T follicular helper cell (primary cell): ENCODE data around the gene MRPS18A.
"Not testable (repeated sequence)": the region's sequence is repeated elsewhere in the genome, so short reads cannot be mapped to it uniquely, and the experiment has no call there.

Experiments used
- DNase-seq: peaks from one replicate; pipeline ENCODE4 v3.0.0-alpha.2; 2020; ENCODE audit warnings: low read depth

The MRPS18A gene

DNA sequence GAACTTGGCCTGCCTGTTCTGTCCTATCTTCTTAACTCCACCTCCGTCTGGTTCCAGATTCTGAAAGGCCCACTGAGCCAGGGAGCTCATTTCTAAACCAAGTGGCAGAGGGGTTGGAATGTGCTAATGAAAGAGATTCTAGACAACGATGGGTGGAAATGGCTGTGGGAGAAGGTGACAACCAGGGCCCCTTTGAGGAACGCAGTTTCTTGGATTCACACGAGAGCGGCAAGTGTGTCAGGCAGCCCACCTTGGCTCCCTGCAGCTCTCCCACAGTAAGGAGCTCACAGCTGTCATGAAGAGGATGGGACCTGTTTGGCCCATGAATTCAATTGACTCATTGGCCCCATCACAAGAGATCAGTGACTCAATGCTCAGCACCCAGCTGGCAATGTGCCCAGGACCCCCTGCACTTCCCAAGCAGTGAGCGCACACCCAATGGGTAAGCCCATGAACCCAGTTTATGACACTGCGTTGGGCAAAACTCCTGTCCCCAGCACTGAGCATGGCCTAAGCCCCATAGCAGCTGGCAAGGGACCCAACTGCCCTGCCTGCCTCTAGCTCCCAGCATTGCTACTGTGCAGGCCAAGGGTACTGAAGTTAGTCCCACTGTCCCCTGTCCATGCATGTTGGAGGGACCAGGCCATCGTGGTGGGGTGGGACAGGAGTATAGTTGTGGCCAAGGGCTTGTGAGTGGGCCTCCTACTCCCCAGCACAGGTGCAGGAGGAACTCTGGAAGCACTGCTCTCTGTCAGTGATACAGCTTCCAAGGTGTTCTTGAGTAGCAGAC lies 16.4 kb downstream of the MRPS18A start:
- DNase-seq, result no peak

DNA sequence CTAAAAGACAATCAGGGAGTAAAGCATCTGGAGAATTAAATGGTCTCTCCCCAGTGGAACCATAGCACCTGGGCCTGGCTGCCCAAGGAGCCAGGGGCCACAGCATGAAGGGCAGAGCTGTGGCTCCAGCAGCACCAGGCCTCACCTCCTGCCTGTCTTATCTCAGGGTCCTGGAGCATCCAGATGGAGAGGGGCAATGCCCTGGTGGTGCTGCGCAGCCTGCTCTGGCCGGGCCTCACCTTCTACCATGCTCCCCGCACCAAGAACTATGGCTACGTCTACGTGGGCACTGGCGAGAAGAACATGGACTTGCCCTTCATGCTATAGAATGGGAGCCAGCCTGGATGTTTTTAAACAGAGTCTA lies 17.0 kb downstream of the MRPS18A start:
- no peak for DNase-seq

DNA sequence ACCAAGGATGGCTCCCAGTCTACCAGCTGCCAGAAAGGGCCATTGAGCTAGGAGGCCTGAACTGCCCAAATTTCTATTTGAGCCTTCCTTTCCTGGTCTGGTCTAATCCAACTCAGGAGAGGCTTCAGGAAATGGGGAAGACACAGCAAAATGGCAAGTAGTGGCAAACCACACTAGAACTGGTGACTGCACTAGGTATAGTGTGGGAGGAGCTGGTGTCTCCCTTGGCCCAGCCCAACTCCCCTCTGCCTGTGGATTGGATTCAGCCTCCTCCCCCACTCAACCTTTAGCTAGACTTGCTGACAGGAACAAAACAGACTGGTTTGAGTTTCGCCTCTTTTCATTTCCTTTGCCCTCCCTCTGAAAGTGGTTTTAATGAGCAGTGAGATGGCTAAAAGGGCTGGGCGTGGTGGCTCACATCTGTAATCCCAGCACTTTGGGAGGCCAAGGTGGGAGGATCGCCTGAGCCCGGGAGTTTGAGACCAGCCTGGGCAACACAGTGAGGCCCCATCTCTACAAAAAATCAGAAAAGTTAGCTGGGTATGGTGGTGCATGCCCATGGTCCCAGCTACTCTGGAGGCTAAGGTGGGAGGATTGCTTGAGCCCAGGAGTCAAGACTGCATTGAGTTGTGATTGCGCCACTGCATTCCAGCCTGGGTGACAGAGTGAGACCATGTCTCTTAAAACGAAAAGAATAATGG lies 17.5 kb downstream of the MRPS18A start:
- DNase-seq, result no peak

DNA sequence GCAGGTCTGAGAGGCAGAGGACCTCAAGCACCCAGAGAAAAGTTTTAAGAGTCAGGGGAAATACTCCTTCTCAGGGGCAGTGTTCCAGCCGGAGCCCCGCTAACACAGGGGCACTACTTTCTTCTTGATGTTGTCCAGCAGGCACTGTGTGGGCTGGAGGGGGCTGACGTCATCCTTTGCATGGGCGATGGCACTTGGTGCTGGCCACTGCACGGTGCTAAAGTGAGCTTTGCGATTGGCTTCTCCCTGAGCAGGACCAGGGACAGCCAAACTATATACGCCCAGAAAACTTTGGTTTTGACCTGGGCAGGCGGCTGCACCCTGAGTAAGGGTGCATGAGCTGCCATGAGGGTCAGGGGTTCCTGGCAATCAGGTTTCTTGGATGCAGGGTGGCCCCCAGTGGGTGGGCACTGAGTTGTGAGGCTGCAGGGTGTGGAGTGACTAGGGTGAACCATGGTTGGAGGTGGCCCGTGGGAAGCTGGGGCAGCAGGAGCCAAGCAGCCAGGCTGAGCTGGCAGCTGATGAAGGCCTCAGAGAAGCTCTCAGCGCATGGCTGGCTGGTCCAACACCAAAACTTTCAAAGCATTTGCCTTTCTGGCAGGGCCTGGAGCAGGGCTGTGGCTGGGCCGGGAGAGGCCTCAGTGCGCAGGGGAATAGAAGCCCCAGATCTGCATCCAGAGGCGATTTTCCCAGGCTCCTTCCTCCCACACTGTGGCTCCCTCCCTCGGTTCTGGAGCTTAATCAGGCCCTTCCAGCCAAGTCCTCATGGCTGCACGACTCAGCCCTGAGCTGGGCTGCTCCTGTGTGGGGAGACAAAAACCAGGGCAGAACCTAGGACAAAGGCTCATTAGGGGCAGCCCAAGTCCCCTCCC lies 18.3 kb downstream of the MRPS18A start:
- DNase-seq, result no peak

DNA sequence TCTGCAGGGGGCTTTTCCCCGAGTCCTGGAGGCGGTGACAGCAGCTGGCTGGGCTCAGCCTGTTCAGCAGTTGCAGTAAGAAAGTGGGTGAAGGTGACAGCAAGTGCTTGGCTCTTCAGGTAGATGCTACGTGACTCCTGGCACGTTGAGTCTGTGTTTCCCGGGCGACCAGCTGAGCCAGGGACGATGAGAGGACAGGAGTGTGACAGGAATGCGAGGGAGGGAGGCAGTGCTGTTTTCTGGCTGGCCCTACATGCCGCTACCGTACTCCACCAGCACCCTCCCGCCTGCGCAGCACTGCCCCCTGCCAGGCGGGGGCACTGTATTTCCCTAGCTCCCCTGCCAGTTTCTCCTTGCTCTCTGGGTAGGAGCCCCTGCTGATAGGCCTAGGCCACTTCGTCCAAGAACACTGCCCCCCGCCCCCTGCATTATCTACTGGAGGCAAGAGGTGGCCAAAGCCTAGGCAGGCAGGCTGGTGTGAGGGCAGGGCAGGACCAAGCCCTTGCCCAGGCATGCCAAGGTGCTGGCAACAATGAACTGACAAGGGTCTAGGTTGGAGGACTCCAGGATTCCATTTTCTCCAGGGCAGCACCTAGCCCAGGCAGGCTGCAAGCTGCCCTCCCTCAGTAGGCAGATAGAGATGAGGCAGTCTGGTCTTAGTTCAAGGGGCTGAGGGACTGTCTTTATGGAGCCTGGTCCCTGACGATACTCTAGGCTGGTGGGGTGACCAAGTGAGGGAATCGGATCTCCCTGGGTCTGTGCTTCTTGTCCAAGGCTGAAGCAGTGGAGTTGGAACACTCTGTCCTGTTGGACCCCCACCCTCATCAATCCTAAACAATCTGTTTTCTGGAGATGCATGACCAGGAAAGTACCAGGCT lies 19.2 kb downstream of the MRPS18A start:
- peak; percentile 21 for DNase-seq

DNA sequence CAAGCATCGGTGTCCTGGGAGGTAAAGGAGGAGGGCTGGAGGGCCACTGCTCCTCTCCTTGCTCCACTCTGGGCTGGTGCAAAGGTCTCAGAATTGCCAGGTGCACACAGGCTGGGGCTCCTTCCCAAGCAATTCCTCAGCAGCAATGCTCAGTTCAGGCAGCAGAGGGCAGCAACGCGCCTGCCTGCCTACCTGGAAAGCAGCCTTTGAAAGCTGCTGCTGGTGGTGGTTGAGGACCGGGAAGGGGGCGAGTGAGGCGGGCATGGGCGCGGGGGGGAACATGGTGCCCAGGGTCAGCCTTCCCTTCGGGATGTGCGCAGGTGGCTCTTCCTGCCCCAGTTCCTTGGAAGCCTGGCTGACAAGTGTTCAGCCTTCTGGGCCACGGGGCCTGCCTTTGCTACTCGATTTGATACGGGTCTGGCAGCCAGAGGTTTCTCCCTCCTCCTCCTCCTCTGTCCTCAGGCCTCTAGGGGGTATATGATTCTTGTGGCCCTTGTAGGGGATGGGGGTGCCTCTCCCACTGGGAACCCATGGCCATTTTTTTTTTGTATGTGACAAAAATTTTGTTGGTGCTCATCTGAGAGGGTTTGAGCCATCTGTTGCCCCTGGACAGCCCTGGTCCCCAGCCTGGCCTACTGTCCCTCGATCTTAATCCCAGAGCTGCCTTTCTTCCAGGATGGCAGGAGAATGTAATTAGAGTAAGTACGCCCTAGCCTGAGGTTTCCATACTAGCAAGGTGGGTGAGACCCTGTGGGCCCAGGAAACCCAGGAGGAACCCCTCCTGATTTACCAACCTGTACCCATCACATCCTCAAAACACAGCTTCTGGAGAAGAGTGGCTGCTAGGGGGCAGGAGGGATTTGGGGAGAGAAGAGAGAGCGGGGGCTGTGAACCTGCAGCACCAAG lies 20.1 kb downstream of the MRPS18A start:
- DNase-seq, result peak; percentile 73

DNA sequence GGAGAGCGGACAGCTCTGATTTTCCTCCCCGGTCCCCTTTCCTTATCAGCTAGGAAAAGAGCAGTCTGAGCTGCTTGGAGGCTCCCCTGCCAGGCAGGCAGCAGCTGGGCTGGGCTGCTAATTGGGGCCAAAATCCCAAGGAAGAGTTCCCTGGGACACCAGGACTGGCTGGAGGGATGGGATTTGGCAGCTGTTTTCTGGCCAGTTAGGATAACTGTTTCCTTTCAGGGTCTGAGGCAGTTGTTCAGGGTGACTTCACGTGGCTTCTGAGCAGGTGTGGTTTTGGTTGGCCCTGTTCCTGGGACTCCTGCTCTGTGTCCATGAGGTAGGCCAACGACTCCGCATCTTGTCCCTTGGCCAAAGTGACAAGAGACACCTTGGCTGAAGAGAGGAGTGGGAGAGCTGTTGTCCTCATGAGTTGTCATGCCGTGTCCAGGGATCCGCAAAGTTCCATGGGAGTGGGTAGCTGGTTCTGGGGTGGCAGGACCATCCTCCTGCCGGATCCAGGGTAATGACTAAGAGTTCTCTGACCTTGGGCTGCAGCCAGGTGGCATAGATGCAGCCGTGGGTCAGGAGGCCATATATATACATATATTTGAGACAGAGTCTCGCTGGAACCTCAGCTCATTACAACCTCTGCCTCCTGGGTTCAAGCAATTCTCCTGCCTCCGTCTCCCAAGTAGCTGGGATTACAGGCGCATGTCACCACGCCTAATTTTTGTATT lies 21.2 kb downstream of the MRPS18A start:
- no peak for DNase-seq

DNA sequence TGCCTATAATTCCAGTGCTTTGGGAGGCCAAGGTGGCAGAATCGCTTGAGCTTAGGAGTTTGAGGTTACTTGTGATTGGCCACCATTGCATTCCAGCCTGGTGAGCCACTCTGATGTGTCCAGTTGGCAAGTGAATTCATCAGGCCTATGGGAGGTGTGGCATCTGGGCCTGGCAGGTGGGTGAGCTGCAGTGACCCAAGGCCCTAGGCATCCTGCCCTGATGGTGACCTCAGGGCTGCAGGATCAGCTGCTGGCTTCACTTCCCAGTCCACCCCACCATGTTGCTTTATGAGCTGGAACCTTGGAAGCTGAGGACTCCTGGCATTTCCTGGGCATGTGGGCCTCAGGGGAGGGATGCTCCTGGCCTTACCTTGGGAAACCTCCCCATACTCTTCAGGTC lies 22.2 kb downstream of the MRPS18A start:
- DNase-seq, result no peak

DNA sequence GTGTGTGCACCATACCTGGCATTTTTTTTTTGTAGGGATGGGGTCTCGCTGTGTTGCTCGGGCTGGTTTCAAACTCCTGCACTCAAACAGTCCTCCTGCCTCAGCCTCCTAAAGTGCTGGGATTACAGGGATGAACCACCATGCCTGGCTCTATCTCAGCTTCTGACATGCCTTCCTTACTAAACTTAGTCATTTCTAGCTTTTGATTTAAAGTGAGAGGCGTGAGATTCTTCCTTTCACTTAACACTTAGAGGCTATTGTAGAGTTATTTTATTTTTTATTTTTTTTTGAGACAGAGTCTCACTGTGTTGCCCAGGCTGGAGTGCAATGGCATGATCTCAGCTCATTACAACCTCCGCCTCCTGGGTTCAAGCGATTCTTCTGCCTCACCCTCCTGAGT lies 24.6 kb downstream of the MRPS18A start:
- not testable (repeated sequence) for DNase-seq

DNA sequence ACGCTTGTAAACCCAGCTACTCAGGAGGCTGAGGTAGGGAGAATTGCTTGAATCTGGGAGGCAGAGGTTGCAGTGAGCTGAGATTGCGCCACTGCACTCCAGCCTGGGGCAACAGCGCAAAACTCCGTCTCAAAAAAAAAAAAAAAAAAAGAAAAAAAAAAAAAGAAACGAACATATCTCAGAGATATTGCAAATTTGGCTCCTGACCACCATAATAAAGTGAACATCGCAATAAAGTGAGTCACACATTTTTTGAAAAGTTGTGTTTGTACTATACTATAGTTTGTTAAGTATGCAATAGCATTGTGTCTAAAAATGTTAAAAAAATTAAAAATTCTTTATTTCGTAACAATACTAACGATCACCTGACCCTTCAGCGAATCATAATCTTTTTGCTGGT lies 29.4 kb downstream of the MRPS18A start:
- no peak for DNase-seq

DNA sequence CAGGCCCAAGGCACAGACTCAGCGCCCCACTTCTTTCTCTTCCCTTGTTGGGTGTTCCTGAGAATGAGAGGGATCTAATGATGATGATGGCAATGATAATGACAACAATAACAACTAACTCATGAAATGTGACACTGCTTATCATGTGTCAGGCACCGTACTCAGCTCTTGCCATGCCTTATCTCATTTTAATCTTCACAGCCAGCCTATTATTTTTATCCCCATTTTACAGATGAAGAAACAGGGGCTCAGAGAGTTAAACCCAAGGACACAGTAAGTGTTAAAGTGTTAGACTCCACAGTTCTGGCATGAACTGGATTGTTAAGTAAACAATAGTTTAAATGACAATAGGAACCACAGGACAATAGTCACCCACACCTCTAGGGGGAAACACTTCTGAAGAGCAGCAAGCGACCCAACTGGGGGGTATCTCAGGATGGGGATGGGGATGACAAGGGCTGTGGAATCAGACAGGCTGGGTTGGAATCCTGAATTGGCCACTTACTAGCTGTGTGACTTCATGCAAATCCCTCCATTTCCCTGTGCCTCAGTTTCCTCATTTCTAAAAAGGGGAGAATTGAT lies 30.3 kb downstream of the MRPS18A start:
- DNase-seq, result no peak

DNA sequence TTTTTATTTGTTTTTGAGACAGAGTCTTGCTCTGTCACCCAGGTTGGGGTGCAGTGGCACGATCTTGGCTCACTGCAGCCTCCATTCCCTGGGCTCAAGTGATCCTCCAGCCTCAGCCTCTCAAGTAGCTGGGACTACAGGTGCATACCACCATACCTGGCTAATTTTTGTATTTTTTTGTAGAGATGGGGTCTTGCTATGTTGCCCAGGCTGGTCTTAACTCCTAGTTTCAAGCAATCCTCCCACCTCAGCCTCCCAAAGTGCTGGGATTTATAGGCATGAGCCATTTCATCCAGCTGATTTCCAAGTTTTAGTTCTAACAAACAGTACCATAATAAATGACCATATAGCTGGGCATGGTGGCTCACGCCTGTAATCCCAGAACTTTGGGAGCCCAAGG lies 34.8 kb downstream of the MRPS18A start:
- not testable (repeated sequence) for DNase-seq

DNA sequence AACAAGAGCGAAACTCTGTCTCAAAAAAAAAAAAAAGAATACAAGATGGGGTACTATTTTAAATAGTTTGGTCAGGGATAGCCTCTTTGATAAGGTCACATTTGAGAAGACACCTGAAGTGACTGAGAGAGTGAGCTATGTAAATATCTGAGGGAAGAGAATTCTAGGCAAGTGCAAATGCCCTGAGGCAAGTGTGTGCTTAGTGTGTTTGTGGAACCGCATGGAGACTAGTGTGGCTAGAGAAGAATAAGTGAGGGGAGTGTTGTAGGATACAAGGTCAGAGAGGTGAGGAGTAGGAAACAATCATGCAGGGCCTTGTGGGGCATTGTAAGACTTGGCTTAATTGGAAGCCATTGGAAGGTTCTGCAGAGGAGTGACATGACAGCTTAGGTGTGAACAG lies 39.3 kb downstream of the MRPS18A start:
- DNase-seq, result no peak

DNA sequence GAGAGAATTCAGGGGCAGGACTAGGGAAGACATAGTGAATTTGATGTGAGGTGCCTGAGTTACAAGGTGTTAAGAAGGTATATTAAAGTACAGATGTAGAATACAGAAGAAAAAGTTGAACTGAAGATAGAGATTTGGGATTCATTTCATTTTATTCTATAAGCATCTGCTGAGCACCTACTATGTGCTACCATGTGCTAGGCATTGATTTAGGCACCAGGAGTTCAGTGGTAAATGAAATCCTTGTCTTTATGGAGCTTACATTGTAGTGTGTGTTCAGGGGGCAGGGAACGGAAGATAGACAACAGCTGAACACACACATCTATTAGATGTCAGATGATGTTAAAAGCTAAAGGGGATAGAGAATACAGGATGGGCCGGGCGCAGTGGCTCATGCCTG lies 40.0 kb downstream of the MRPS18A start:
- DNase-seq, result no peak

DNA sequence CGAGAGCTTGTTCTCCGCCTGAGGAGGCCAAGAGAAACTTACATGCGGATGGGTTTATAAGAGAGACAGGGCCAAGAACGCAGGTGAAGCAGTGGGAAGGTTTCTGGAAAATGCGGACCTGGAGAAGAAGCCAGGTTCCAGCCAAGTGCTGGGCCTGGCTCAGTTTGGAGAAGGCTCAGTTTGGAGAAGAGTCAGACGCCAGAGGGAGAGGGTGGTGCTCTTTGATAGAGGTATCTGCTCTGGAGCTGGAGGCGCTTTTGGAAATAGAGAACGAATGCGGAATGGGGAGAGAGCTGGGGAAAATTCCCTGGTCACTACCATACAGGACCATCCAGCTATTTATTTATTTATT lies 42.0 kb downstream of the MRPS18A start:
- DNase-seq, result no peak

DNA sequence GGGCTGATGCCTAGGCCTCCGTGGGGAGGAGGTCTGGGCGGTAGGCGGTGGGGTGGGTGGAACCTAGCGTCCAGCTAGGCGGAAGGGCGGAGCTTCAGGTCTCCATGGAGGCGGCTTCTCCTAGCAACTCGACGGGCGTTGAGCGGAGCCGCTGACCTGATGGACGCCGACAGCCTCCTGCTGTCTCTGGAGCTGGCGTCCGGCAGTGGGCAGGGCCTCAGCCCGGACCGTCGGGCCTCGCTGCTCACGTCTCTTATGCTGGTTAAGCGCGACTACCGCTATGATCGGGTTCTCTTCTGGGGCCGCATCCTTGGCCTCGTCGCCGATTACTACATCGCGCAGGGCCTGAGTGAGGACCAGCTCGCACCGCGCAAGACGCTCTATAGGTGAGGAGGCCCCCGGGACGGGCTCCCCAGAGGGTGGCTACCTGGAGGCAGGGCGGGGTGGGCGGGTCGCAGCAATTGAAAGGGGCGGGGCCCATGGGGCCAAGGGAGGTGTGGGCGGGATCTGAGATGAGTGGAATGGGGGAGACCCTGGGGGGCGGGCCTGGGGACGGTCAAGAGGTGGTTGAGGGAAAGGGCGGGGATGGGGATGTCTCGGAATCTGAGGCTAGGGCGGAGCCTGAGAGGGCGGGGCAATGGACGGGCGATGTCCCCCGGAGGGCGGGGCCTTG lies 42.5 kb downstream of the MRPS18A start, which contains the start of gene RSPH9:
Gene RSPH9, plus strand, starts transcription at position 97 of the 673 bp plus-strand sequence. Its CDS starts 63 bp downstream, at position 160.
- DNase-seq, result peak; percentile 37

DNA sequence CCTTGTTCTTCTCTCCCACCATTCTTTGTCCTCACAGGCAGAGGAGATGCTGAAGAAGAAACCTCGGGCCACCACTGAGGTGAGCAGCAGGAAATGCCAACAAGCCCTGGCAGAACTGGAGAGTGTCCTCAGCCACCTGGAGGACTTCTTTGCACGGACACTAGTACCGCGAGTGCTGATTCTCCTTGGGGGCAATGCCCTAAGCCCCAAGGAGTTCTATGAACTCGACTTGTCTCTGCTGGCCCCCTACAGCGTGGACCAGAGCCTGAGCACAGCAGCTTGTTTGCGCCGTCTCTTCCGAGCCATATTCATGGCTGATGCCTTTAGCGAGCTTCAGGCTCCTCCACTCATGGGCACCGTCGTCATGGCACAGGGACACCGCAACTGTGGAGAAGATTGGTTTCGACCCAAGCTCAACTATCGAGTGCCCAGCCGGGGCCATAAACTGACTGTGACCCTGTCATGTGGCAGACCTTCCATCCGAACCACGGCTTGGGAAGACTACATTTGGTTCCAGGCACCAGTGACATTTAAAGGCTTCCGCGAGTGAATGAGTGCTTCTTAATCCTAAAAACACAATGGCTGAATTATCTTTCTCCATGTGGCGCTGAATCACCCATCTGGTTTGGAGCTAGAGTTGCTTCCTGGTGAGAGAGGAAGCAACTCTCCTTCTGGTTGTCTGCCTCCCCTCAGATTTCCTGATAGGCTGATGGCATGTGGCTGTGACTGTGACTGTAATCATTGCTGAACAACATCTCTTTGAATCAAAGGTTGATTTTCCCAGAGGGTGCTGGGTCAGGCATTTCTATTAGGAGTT lies 47.4 kb downstream of the MRPS18A start:
- no peak for DNase-seq

DNA sequence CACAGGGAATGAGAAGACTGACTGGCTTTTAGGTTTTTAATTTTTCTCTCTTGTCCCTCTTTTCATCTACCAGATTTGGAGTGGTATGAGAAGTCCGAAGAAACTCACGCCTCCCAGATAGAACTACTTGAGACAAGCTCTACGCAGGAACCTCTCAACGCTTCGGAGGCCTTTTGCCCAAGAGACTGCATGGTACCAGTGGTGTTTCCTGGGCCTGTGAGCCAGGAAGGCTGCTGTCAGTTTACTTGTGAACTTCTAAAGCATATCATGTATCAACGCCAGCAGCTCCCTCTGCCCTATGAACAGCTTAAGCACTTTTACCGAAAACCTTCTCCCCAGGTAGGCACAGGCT lies 51.3 kb downstream of the MRPS18A start:
- DNase-seq, result no peak
